Uterine smooth muscle cell (primary cell): ENCODE results near the gene NELL1. TPM values are rescaled to one million over a fixed set of nuclear protein-coding genes. Genes with fewer than 3 reads are reported as not detected.

ENCODE experiments used
- total RNA-seq: library from RNA; depleted of rRNA; stranded (reverse); fragments of >200 nt; gene quantifications from 2 replicates; pipeline ENCODE4 v1.2.3, GENCODE V29; 2014

NELL1 gene
- not detected in 2 replicates for total RNA-seq

GRCh38 chr11:20668844-20669819 lies at the start of gene NELL1:
Gene NELL1 (plus strand): TSS chr11:20669586.

Other genes starting within 250 kb of the NELL1 start
- not detected in 2 replicates for gene SLC6A5, start 70.0 kb upstream of the NELL1 start, total RNA-seq